LNCAP (cell line): ENCODE measurements around the gene ANO2.

Experiments used
- CTCF ChIP-seq: fragments of 450-650 bp; IDR thresholded peaks from 2 replicates; pipeline ENCODE4 v1.5.1; 2017; ENCODE audit warnings: mild to moderate bottlenecking

The ANO2 gene

DNA sequence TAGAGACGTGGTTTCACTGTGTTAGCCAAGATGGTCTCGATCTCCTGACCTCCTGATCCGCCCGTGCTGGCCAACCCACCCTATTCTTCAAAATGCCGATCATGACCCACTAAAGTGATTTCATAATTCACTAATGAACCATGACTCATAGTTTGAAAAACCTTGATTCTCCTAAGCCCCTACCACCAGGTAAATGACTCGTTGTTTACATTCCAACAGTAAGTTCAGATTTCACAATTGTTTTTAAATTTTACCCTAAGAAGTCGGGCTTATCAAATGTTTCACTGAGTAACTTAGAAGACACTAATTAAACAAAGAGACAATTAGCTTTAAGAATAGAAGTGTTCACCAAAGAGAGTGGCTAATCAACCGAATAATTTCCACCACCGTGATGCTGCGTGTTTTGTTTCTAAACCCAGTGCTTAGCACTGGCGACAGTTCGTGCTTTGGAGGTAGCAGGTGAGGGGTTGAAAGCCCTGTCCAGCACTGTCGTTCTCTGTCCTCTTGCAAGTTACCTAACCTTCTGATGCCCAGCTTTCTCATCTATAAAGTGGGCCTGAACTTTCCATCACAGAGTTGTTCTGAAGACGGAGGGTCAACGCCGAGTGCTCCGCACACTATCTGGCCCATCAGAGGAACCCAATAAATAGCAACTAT lies 376.6 kb downstream of the ANO2 start:
- no peak for TF ChIP-seq CTCF

DNA sequence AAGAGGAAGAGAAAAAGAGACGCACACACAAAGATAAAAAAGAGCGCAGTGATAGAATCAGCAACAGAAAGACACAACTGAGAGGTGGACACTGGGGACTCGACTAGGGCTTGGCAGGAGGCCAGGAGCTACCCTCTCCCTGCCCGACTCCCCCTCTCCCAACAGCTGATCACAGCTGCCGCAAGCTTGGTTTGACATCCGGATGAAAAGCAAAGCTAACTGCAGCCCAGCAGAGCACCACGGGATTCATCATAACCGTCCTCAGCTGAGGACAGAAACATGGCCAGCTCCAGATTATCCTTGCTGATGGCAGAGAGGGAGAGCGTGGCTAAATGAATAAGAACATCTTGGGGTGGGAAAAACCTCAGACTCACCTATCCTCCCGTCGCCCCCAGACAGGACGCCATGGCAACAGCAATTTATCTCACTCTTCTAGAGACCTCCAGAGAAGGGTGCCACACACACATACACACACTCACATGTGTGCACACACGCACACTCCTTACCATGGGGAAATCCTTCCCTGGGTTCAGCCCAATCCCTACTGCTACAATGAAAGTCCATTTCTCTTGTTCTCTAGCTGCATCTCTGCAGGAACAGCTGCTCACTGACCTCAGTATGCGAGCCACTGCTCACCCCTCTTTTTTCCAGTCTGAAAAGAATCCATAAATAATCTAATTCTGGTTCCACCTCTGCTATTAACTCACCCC lies 377.9 kb downstream of the ANO2 start:
- no peak for TF ChIP-seq CTCF

DNA sequence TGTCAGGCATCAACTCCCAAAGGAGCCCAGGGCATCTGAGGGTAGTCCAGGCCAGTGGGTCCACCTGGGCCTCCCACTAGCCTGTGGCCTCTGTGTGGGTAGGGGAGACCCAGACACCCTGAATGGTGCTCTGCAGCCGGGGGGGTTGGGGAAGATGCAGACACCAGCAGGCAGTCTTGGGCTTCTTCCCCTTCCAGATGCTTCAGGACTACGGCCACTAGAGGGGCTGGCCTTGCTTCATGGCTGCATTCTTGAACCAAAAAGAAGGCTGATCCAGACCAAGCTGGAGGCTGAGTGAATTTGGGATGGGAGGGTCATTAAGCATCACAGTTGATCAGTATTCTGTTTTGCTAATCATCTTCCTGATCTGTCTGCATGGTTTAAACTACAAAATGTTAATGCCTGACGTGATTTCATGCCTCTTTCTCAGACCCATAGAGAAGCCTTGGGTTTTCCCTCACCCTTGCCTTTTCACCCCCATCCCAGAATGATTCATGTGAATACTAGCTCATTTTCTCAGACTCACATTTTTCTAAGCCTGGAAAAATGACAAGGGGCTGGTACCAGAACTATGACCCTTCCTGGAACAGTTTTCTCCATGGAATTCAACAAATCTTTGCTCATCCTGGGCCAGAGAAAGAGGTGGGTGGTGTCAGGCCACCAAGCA lies 379.0 kb downstream of the ANO2 start:
- no peak for TF ChIP-seq CTCF

GRCh38 chr12:5562581-5562980 lies 382.5 kb downstream of the ANO2 start:
- TF ChIP-seq CTCF, result no peak

DNA sequence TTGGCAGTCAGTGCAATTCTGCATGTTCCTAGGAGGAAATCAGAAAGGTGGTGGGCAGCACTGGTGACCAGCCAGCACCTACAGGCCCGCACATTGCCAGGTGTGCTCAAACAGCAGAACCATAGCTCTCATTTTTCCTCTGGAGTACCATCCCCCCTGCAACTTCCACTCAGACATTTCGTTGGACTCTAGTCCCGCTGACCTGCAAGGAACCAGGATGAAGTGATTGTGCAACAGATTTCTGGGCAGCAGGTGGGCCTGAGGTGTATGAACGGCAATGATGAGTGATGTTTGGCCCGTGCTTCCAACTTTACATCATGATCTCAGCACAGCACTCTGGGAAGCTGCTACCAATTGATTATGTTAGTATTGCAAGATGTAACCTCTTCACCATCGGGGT lies 383.2 kb downstream of the ANO2 start:
- no peak for TF ChIP-seq CTCF

DNA sequence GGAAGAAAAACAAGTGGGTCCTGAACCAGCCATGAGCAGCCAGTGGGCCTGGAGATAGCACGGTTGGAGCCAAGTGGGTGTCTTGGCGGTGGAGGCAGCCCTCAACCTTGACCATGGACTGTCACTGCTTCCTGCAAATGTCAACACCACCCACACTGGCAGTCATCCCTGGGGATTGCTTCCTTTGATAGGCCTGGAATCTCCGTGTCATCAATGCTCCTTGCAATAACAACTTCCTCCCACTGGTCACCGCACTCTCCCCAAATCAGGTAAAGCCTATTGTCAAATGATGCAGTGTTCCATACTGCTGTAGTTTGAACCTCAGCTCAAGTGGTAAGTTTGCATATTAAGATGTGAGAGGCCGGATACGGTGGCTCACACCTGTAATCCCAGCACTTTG lies 384.0 kb downstream of the ANO2 start:
- TF ChIP-seq CTCF, result no peak

DNA sequence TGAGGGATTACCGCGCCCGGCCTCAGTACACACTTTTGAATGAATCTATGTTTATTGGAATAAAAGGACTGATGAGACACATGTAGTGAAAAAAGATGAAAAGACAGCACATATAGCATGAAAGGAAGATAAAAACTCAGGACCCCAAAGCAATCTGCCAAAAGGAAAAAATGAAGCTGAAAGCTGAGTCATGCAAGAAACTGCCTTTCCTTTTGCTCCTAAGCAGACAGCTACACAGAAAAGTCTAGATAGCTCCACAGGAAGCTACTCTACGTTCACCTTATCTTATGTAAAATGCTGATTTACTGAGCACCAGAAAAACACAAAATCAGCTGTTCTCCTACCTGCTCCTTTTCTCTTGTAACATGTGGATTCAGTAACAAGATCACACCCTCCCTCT lies 384.8 kb downstream of the ANO2 start:
- TF ChIP-seq CTCF, result no peak
